Astrocyte of the cerebellum (primary cell): ENCODE measurements around the gene GDPD2.

Experiments
- DNase-seq: peaks from one replicate; pipeline ENCODE4 v3.0.0-alpha.2; 2011; ENCODE audit warnings: low read depth
- H3K4me3 ChIP-seq: 2 replicates; pipeline ENCODE4 v1.5.1; 2011; ENCODE audit warnings: mild to moderate bottlenecking, low read depth, low read length, moderate library complexity
- in situ Hi-C: cut with HindIII; loops from 2 replicates; pipeline ENCODE4 v1.10.0; 2017; ENCODE audit warnings: low sequenced_read_pairs
- TF ChIP-seq, protein P1 (sequence below): IDR thresholded peaks from 2 replicates; pipeline ENCODE4 v1.5.1; 2012; ENCODE audit warnings: low read length, low read depth, moderate library complexity, mild to moderate bottlenecking; ENCODE audit errors: missing control alignments

Gene GDPD2

DNA sequence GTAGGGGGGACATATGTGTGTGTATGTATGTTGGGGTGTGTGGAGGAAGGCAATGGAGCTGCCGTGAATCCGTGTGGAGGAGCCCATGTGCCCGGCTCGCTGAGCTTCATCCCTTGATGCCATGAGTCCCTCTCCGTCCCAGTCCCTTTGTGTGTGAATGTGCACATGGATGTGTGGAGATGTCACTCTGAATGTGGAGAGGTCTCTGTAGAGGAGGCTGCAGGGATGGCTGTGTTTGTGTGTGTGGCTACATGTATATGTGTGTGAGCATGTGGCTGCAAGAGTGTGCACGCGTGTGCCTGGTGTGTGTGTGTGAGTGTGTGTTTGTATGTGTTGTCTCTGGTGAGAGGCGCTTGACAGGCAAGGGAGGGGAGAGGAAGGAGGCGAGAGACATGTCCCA is 22.8 kb downstream of the GDPD2 start:
- in situ Hi-C loops = no loop called here
- TF ChIP-seq, protein P1, sequence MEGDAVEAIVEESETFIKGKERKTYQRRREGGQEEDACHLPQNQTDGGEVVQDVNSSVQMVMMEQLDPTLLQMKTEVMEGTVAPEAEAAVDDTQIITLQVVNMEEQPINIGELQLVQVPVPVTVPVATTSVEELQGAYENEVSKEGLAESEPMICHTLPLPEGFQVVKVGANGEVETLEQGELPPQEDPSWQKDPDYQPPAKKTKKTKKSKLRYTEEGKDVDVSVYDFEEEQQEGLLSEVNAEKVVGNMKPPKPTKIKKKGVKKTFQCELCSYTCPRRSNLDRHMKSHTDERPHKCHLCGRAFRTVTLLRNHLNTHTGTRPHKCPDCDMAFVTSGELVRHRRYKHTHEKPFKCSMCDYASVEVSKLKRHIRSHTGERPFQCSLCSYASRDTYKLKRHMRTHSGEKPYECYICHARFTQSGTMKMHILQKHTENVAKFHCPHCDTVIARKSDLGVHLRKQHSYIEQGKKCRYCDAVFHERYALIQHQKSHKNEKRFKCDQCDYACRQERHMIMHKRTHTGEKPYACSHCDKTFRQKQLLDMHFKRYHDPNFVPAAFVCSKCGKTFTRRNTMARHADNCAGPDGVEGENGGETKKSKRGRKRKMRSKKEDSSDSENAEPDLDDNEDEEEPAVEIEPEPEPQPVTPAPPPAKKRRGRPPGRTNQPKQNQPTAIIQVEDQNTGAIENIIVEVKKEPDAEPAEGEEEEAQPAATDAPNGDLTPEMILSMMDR = no peak
- DNase-seq = no peak
- no peak overlapping the region for H3K4me3 ChIP-seq

DNA sequence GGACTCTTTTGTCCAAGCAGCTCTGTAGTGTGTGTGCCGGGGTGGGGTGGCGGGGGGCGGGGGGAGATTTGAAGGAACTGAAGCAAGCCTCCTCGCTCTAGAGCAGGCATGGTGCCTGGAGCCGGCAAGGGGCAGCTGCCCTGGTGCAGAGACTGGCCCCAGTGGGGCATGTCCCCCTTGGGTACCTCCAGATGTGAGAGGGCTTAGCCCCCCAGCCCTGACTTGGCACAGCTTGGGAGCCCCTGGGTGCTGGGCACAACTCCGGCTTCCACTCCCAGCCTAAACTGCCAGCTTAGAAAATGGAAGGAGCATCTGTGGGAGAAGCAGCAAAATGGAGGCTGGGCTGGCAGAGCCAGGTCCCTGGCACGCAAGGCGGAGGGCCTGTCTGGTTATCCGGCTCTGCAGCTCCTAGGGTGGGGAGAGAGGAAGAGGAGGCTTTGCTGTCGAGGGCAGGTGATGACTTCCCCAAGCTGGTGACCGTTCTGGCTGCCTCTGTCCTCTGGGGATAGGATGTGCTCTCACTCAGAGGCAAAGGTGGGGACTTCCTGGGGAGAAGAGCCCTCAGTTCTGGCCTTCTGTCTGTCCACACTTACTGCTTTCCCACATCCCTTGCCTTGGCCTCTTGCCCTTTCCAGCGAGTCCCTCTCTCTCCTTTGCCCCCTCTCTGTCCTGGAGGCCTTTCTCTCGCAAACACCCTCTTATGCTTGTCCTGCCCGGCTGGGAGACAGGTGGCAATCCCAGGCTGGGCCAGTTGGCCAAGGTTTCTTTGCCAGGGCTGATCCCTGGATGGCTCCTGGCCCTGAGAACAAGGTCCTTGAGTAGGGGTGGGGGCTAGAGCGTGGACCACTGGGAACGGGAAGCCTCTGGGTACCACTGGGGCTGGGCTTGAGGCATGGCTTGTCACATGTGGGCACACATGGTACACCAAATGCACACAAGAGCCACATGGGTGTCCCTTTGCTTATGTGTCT is 23.6 kb downstream of the GDPD2 start:
- TF ChIP-seq, protein P1 = no peak
- DNase-seq = no peak
- in situ Hi-C loops = no loop called here
- H3K4me3 ChIP-seq = no peak overlapping the region

DNA sequence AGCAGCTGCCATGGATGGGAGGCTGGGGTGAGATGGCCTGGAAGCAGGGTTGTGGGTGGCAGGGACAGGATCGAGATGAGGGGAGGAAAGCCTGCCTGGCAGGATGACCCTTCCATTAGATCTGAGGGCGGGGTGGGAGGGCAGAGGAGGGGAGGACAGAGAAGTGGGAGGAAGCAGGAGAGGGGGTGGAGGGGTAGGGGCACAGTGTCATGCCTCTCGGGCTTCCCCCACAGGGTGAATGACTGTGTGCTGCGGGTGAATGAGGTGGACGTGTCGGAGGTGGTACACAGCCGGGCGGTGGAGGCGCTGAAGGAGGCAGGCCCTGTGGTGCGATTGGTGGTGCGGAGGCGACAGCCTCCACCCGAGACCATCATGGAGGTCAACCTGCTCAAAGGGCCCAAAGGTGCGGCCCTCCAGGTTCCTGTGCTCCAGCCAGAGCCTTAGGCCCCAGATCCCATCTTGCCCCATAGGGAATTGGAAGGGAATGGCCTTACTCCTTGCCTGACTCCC is 26.4 kb downstream of the GDPD2 start:
- no peak overlapping the region for H3K4me3 ChIP-seq
- TF ChIP-seq, protein P1 = no peak
- no peak for DNase-seq
- in situ Hi-C loops = no loop called here

DNA sequence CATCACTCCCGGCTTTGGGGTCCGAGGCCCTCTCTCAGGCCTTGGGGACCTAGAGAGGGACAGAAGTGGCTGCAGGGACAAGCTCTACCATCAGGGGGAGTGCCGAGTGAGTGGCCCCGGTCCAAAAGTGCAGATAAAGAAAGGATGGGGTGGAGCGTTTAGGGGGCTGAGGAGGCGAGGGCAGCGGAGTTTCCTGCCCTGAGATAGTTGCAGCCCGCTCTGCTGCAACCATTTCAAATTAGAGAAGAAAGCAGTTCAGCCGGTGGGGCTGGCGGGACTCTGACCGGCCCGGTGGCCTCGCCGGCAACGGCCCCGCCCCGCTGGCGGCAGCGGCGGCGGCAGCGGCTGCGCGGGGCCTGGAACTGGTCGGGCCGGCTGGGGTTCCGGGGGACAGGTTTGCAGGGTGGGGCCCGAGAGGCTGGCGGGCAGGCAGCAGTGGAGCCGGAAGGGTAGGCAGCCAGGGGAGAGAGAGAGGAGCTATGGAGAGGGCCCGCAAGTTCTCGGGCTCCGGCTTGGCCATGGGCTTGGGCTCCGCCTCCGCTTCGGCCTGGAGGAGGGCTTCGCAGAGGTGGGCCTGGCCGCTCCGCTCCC is 29.1 kb downstream of the GDPD2 start:
- peak overlapping the region; percentile 47 for H3K4me3 ChIP-seq
- in situ Hi-C loops = no loop called here
- no peak for DNase-seq
- TF ChIP-seq, protein P1 = peak; percentile 70

DNA sequence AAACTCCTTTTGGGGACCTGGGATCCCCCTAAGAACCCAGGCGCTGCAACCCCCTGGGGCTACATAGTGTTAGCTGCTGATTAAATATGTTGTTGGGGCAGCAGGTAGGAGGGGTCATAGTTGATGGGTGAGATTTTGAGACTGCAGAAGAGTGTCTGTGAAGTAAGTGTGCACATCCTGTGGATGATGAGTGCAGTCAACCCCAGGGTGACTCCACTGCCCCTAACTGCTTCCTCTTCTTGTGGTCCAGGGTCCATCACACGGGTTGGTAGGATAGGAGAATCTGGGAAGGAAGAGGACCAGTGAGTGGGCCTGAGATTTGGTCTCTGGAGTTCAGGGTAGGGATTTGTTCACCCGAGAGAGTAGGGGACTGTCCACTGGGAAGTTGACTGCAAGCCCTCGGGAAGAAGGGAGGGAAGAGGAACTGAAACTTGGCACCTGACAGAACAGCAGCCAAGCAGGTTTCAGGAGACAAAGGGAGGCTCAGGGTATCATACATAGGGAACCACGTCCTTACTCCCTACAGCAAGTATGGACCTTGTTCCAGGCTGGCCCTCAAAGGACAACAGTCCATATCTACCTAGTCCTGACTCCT is 30.0 kb downstream of the GDPD2 start:
- in situ Hi-C loops = no loop called here
- no peak for DNase-seq
- peak overlapping the region; percentile 47 for H3K4me3 ChIP-seq
- TF ChIP-seq, protein P1 = no peak
